SK-N-SH treated with all-trans-retinoic acid at 6 μM for 48 hours (cell line): ENCODE data around the gene PKD1.

Experiments
- ATAC-seq: fragments of 200-7000 bp; cut with Tn5 transposase; 3 replicates; pipeline ENCODE4 v1.9.1; 2020; ENCODE audit warnings: mild to moderate bottlenecking, moderate library complexity
- ARNTL ChIP-seq: fragments of 450-650 bp; formaldehyde crosslinking; IDR thresholded peaks from 2 replicates; pipeline ENCODE4 v1.5.0; 2020; ENCODE audit warnings: low read depth, mild to moderate bottlenecking, moderate library complexity, borderline replicate concordance
- CSDC2 ChIP-seq: fragments of 250-450 bp; sonication (Bioruptor Pico); IDR thresholded peaks from 2 replicates; pipeline ENCODE4 v1.5.0; 2020; ENCODE audit warnings: mild to moderate bottlenecking, moderate library complexity
- ESRRG ChIP-seq: fragments of 250-450 bp; sonication (Bioruptor Pico); IDR thresholded peaks from 2 replicates; pipeline ENCODE4 v1.6.1; 2021; ENCODE audit warnings: mild to moderate bottlenecking
- GLIS3 ChIP-seq: fragments of 250-450 bp; sonication (Bioruptor Pico); IDR thresholded peaks from 2 replicates; pipeline ENCODE4 v1.5.0; 2020; ENCODE audit warnings: mild to moderate bottlenecking, moderate library complexity
- ISL1 ChIP-seq: fragments of 250-450 bp; sonication (Bioruptor Pico); IDR thresholded peaks from 2 replicates; pipeline ENCODE4 v2.1.2; 2022; ENCODE audit warnings: mild to moderate bottlenecking, moderate library complexity
- OSR1 ChIP-seq: fragments of 250-450 bp; sonication (Bioruptor Pico); IDR thresholded peaks from 2 replicates; pipeline ENCODE4 v1.8.0; 2022; ENCODE audit warnings: moderate library complexity, mild to moderate bottlenecking, inconsistent platforms
- POU6F1 ChIP-seq: fragments of 250-450 bp; sonication (Bioruptor Pico); IDR thresholded peaks from 2 replicates; pipeline ENCODE4 v1.8.0; 2021; ENCODE audit warnings: low read depth, mild to moderate bottlenecking, moderate library complexity, borderline replicate concordance
- PPARA ChIP-seq: fragments of 250-450 bp; sonication (Bioruptor Pico); IDR thresholded peaks from 2 replicates; pipeline ENCODE4 v1.5.0; 2020; ENCODE audit warnings: mild to moderate bottlenecking, borderline replicate concordance
- RARB ChIP-seq: fragments of 250-450 bp; sonication (Bioruptor Pico); IDR thresholded peaks from 2 replicates; pipeline ENCODE4 v1.8.0; 2021; ENCODE audit warnings: mild to moderate bottlenecking, moderate library complexity
- SNAI2 ChIP-seq: fragments of 250-450 bp; sonication (Bioruptor Pico); IDR thresholded peaks from 2 replicates; pipeline ENCODE4 v1.5.0; 2020; ENCODE audit warnings: mild to moderate bottlenecking, moderate library complexity
- TCF4 ChIP-seq: fragments of 250-450 bp; sonication (Bioruptor Pico); IDR thresholded peaks from 2 replicates; pipeline ENCODE4 v1.8.0; 2021; ENCODE audit warnings: mild to moderate bottlenecking, moderate library complexity, borderline replicate concordance
- TSHZ2 ChIP-seq: fragments of 250-450 bp; sonication (Bioruptor Pico); IDR thresholded peaks from 2 replicates; pipeline ENCODE4 v1.5.0; 2020; ENCODE audit warnings: mild to moderate bottlenecking, moderate library complexity
- ZC3H10 ChIP-seq: fragments of 250-450 bp; sonication (Bioruptor Pico); IDR thresholded peaks from 2 replicates; pipeline ENCODE4 v1.5.1; 2021; ENCODE audit warnings: mild to moderate bottlenecking, moderate library complexity
- ZFP3 ChIP-seq: fragments of 250-450 bp; sonication (Bioruptor Pico); IDR thresholded peaks from 2 replicates; pipeline ENCODE4 v1.5.0; 2020; ENCODE audit warnings: mild to moderate bottlenecking, moderate library complexity
- ZFP30 ChIP-seq: fragments of 450-650 bp; formaldehyde crosslinking; IDR thresholded peaks from 2 replicates; pipeline ENCODE4 v1.5.0; 2022; ENCODE audit warnings: mild to moderate bottlenecking, moderate library complexity
- ZNF565 ChIP-seq: fragments of 450-650 bp; formaldehyde crosslinking; conservative IDR thresholded peaks from 2 replicates; pipeline ENCODE4 v1.5.0; 2020; ENCODE audit warnings: low read depth, mild to moderate bottlenecking, moderate library complexity
- ZNF70 ChIP-seq: fragments of 450-650 bp; formaldehyde crosslinking; IDR thresholded peaks from 2 replicates; pipeline ENCODE4 v1.5.0; 2020; ENCODE audit warnings: mild to moderate bottlenecking, moderate library complexity
- ZNF8 ChIP-seq: fragments of 450-650 bp; formaldehyde crosslinking; IDR thresholded peaks from 2 replicates; pipeline ENCODE4 v1.5.0; 2020; ENCODE audit warnings: mild to moderate bottlenecking, moderate library complexity

The PKD1 gene

GRCh38 chr16:2161911-2162310 lies 26.2 kb upstream of the PKD1 start:
- ATAC-seq, result no peak

GRCh38 chr16:2160915-2161551 lies 25.3 kb upstream of the PKD1 start:
- no peak for ATAC-seq
- no peak for TF ChIP-seq PPARA
- TF ChIP-seq, all 23 proteins: peak for 0

More at GRCh38 chr16:2161911-2162310, 26.2 kb upstream of the PKD1 start:
- TF ChIP-seq PPARA (no peak), ARNTL (no peak), CSDC2 (CRISPR knock-in tag) (no peak), ZNF565 (CRISPR knock-in tag) (no peak)

GRCh38 chr16:2159175-2159838 lies 23.6 kb upstream of the PKD1 start:
- TF ChIP-seq ZFP30 (CRISPR knock-in tag) (no peak), RARB (CRISPR knock-in tag) (no peak), SNAI2 (CRISPR knock-in tag) (no peak), ISL1 (CRISPR knock-in tag) (no peak), ZFP3 (CRISPR knock-in tag) (no peak), ARNTL (no peak), OSR1 (CRISPR knock-in tag) (no peak), ESRRG (CRISPR knock-in tag) (no peak), ZC3H10 (CRISPR knock-in tag) (no peak), ZNF70 (no peak), GLIS3 (CRISPR knock-in tag) (no peak), CSDC2 (CRISPR knock-in tag) (no peak), ZNF8 (CRISPR knock-in tag) (no peak), TCF4 (CRISPR knock-in tag) (no peak), TSHZ2 (no peak), POU6F1 (CRISPR knock-in tag) (no peak)

GRCh38 chr16:2158262-2158638 lies 22.6 kb upstream of the PKD1 start:
- TF ChIP-seq ZNF8 (CRISPR knock-in tag) (no peak), GLIS3 (CRISPR knock-in tag) (no peak), ZFP3 (CRISPR knock-in tag) (no peak), CSDC2 (CRISPR knock-in tag) (no peak), ESRRG (CRISPR knock-in tag) (no peak), ZFP30 (CRISPR knock-in tag) (no peak), TSHZ2 (no peak), ZC3H10 (CRISPR knock-in tag) (no peak), RARB (CRISPR knock-in tag) (no peak)
- ATAC-seq, result no peak

More at GRCh38 chr16:2159175-2159838, 23.6 kb upstream of the PKD1 start:
- ATAC-seq, result no peak
